Loucy (cell line): ENCODE data around the gene WDR48.

Experiments
- H2AFZ ChIP-seq: fragments of 200-600 bp; sonication (generic); 2 replicates; pipeline ENCODE4 v1.6.0; 2016; ENCODE audit warnings: antibody characterized with exemption, mild to moderate bottlenecking, low read length, moderate library complexity
- H3F3A ChIP-seq: fragments of 200-600 bp; 2 replicates; pipeline ENCODE4 v1.6.0; 2016; ENCODE audit warnings: antibody characterized with exemption, low read depth, mild to moderate bottlenecking
- H3K27me3 ChIP-seq: fragments of 200-600 bp; sonication (generic); 2 replicates; pipeline ENCODE4 v1.6.1; 2014; ENCODE audit warnings: low read length, mild to moderate bottlenecking; ENCODE audit not compliant: insufficient read depth, poor library complexity, severe bottlenecking
- H3K36me3 ChIP-seq: fragments of 200-600 bp; sonication (generic); 2 replicates; pipeline ENCODE4 v1.6.1; 2016; ENCODE audit warnings: low read length; ENCODE audit not compliant: insufficient read depth
- H3K4me1 ChIP-seq: fragments of 200-600 bp; sonication (generic); 2 replicates; pipeline ENCODE4 v1.5.1; 2014; ENCODE audit warnings: low read length, mild to moderate bottlenecking; ENCODE audit not compliant: insufficient read depth, poor library complexity, severe bottlenecking
- H3K4me2 ChIP-seq: fragments of 200-600 bp; sonication (generic); 2 replicates; pipeline ENCODE4 v1.6.0; 2014; ENCODE audit warnings: antibody characterized with exemption, low read length, low read depth, mild to moderate bottlenecking; ENCODE audit not compliant: poor library complexity, severe bottlenecking
- H3K4me3 ChIP-seq: fragments of 200-600 bp; sonication (generic); 2 replicates; pipeline ENCODE4 v1.5.1; 2014; ENCODE audit warnings: low read length, mild to moderate bottlenecking, mixed read lengths; ENCODE audit not compliant: poor library complexity, severe bottlenecking
- H3K79me2 ChIP-seq: fragments of 200-600 bp; sonication (generic); 2 replicates; pipeline ENCODE4 v1.6.1; 2014; ENCODE audit warnings: low read length; ENCODE audit not compliant: insufficient read depth
- H3K9ac ChIP-seq: fragments of 200-600 bp; sonication (generic); 2 replicates; pipeline ENCODE4 v1.6.0; 2014; ENCODE audit warnings: mild to moderate bottlenecking, low read depth, low read length, moderate library complexity; ENCODE audit not compliant: poor library complexity, severe bottlenecking
- H3K9me2 ChIP-seq: fragments of 200-600 bp; sonication (generic); replicated peaks from 2 replicates; pipeline ENCODE4 v1.6.1; 2016; ENCODE audit warnings: low read depth, low read length, mixed read lengths
- H3K9me3 ChIP-seq: fragments of 200-600 bp; sonication (generic); 2 replicates; pipeline ENCODE4 v1.6.1; 2014; ENCODE audit warnings: mild to moderate bottlenecking, antibody characterized with exemption, low read length, low read depth; ENCODE audit not compliant: insufficient read depth
- H4K20me1 ChIP-seq: fragments of 200-600 bp; sonication (generic); 2 replicates; pipeline ENCODE4 v1.6.0; 2014; ENCODE audit warnings: antibody characterized with exemption, low read length, mild to moderate bottlenecking; ENCODE audit not compliant: insufficient read depth, poor library complexity, severe bottlenecking
- CTCF ChIP-seq: fragments of 200-600 bp; sonication (generic); conservative IDR thresholded peaks from 2 replicates; pipeline ENCODE4 v1.5.1; 2014; ENCODE audit warnings: mild to moderate bottlenecking, antibody characterized with exemption, low read length
- EZH2phosphoT487 ChIP-seq: fragments of 200-600 bp; IDR thresholded peaks from 2 replicates; pipeline ENCODE4 v1.6.1; 2018; ENCODE audit warnings: antibody characterized with exemption, mild to moderate bottlenecking, moderate library complexity, borderline replicate concordance

WDR48 gene

GRCh38 chr3:39097716-39098472 is 46.1 kb downstream of the WDR48 start:
- H4K20me1 ChIP-seq = peaks cover 5% of the 10 kb centered on the region
- no peaks in the 10 kb centered on the region; the same call in 1 of the 2 replicates for H3K79me2 ChIP-seq
- no peak overlapping the region for H2AFZ ChIP-seq
- no peak overlapping the region for H3K9ac ChIP-seq
- no peaks in the 10 kb centered on the region for H3F3A ChIP-seq
- peaks cover 81% of the 10 kb centered on the region; the same call in 1 of the 2 replicates for H3K36me3 ChIP-seq
- H3K4me2 ChIP-seq = no peak overlapping the region
- no peaks in the 10 kb centered on the region for H3K9me2 ChIP-seq
- H3K4me1 ChIP-seq = no peaks in the 10 kb centered on the region
- no peaks in the 10 kb centered on the region for H3K9me3 ChIP-seq
- TF ChIP-seq CTCF = no peak
- no peak for TF ChIP-seq EZH2phosphoT487
- H3K4me3 ChIP-seq = no peak overlapping the region
- no peaks in the 10 kb centered on the region for H3K27me3 ChIP-seq

GRCh38 chr3:39098473-39099000 is 46.7 kb downstream of the WDR48 start:
- Histone ChIP-seq H4K20me1 (peaks cover 5% of the 10 kb centered on the region), H3K36me3 (peaks cover 75% of the 10 kb centered on the region; the same call in 1 of the 2 replicates), H2AFZ (no peak overlapping the region), H3K4me3 (no peak overlapping the region), H3K9me3 (no peaks in the 10 kb centered on the region), H3K4me1 (peaks cover 3% of the 10 kb centered on the region), H3F3A (no peaks in the 10 kb centered on the region), H3K79me2 (no peaks in the 10 kb centered on the region; the same call in 1 of the 2 replicates), H3K9me2 (no peaks in the 10 kb centered on the region), H3K27me3 (no peaks in the 10 kb centered on the region), H3K4me2 (no peak overlapping the region), H3K9ac (no peak overlapping the region)
- no peak for TF ChIP-seq CTCF
- no peak for TF ChIP-seq EZH2phosphoT487

GRCh38 chr3:39099242-39099641 is 47.4 kb downstream of the WDR48 start:
- peaks cover 8% of the 10 kb centered on the region for H3K4me1 ChIP-seq
- peaks cover 68% of the 10 kb centered on the region; the same call in 1 of the 2 replicates for H3K36me3 ChIP-seq
- no peak overlapping the region for H3K4me2 ChIP-seq
- no peaks in the 10 kb centered on the region for H3K9me3 ChIP-seq
- H3K9me2 ChIP-seq = no peaks in the 10 kb centered on the region
- peaks cover 5% of the 10 kb centered on the region for H4K20me1 ChIP-seq
- H3K4me3 ChIP-seq = no peak overlapping the region
- no peak overlapping the region for H2AFZ ChIP-seq
- peaks cover under 1% of the 10 kb centered on the region; the same call in 1 of the 2 replicates for H3K79me2 ChIP-seq
- H3F3A ChIP-seq = no peaks in the 10 kb centered on the region
- no peak overlapping the region for H3K9ac ChIP-seq
- TF ChIP-seq EZH2phosphoT487 (no peak), CTCF (no peak)
- no peaks in the 10 kb centered on the region for H3K27me3 ChIP-seq
